NT2/D1 (cell line): Measurements from ENCODE around the gene C6orf132.
"Not testable (repeated sequence)": the region's sequence is repeated elsewhere in the genome, so short reads cannot be mapped to it uniquely, and the experiment has no call there.

ENCODE experiments used
- DNase-seq: peaks from one replicate; pipeline ENCODE4 v3.0.0-alpha.2; 2011; ENCODE audit warnings: low read depth, low spot score
- H3K27me3 ChIP-seq: 2 replicates; pipeline ENCODE4 v1.6.0; 2011; ENCODE audit warnings: mild to moderate bottlenecking; ENCODE audit not compliant: insufficient read length, insufficient read depth
- H3K36me3 ChIP-seq: 2 replicates; pipeline ENCODE4 v1.6.1; 2011; ENCODE audit warnings: mild to moderate bottlenecking, low read length, mixed read lengths; ENCODE audit not compliant: insufficient read depth, insufficient read length
- H3K4me1 ChIP-seq: 2 replicates; pipeline ENCODE4 v1.5.1; 2011; ENCODE audit not compliant: insufficient read depth, insufficient read length
- H3K4me3 ChIP-seq: 2 replicates; pipeline ENCODE4 v1.5.1; 2011; ENCODE audit warnings: low read depth; ENCODE audit not compliant: insufficient read length
- H3K9ac ChIP-seq: 2 replicates; pipeline ENCODE4 v1.6.0; 2011; ENCODE audit warnings: low read depth; ENCODE audit not compliant: insufficient read length
- H3K9me3 ChIP-seq: 2 replicates; pipeline ENCODE4 v1.5.1; 2011; ENCODE audit warnings: mild to moderate bottlenecking, low read length; ENCODE audit not compliant: insufficient read depth
- SUZ12 ChIP-seq: IDR thresholded peaks from 2 replicates; pipeline ENCODE4 v1.6.1; 2011; ENCODE audit not compliant: insufficient read length, insufficient read depth; ENCODE audit errors: extremely low read depth
- YY1 ChIP-seq: IDR thresholded peaks from 2 replicates; pipeline ENCODE4 v1.6.1; 2011; ENCODE audit not compliant: insufficient read length, insufficient read depth
- ZNF274 ChIP-seq: IDR thresholded peaks from 2 replicates; pipeline ENCODE4 v1.6.1; 2011; ENCODE audit warnings: mild to moderate bottlenecking, low read depth, low read length

Gene C6orf132

DNA sequence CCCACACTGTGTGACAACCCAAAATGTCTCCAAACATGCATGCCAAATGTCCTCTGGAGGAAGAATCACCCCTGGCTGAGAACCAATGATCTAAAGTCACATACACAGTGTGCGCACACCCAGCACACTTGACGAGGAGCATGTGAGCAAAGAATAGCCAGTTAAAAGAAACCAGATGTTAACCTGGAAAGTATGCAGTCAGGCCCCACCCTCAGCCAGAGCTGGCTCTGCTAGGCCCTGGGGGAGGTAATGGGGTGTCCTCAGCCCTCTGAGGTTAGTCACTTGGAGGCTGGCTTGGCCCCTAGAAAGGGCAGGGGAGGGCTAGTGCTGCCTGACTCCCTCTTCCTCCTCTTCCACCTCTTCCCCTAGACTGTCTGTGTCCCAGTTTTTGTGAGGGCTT is 15.6 kb upstream of the C6orf132 start:
- no peak for DNase-seq
- Histone ChIP-seq H3K4me1 (peaks cover 7% of the 10 kb centered on the region), H3K4me3 (no peak overlapping the region), H3K9ac (no peak overlapping the region), H3K27me3 (peaks cover 3% of the 10 kb centered on the region), H3K9me3 (no peaks in the 10 kb centered on the region), H3K36me3 (no peaks in the 10 kb centered on the region)
- TF ChIP-seq YY1 (no peak), ZNF274 (no peak)

DNA sequence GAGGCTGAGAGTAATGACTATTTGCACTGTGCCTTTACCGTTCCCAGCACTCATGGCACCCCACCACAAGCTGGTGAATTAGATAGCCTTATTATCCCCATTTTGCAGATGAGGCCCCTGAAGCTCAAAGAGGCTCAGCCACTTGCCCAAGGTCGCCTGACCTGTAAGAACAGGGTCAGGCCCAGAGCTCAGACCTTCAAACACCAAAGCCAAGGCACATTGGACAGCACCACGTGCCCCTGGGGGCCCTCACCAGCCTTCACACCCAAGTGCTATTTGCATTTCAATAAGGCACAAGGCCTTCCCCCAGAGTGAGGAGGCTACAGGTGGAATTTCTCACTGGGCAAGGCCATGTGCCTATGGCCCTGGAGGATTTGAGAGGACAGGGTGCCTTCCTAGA is 14.2 kb upstream of the C6orf132 start:
- H3K27me3 ChIP-seq = peaks cover 3% of the 10 kb centered on the region
- H3K36me3 ChIP-seq = no peaks in the 10 kb centered on the region
- DNase-seq = no peak
- H3K4me3 ChIP-seq = no peak overlapping the region
- no peak for TF ChIP-seq SUZ12
- TF ChIP-seq ZNF274 = no peak
- no peak for TF ChIP-seq YY1
- no peaks in the 10 kb centered on the region for H3K9me3 ChIP-seq
- no peak overlapping the region for H3K9ac ChIP-seq
- H3K4me1 ChIP-seq = peaks cover 6% of the 10 kb centered on the region

DNA sequence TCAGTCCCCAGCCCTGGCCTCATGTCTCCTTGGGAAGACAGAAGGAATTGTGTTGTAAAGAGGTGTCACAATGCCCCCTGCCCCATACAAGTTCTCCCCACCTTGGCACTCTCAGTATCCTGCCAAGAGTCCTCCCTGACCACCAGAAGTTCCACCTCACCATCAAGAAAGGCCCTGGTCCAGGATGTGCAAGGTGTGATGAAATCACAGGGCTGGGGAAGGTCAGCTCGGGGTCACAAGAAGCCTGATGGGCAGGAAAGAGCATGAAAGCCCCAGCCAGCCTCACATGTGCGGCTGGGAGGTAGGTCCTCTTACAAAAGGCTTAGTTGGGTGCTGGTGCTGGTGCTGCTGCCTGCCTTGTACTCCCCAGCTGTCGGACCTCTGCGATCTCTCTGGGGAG is 12.9 kb upstream of the C6orf132 start:
- no peak overlapping the region for H3K4me3 ChIP-seq
- H3K36me3 ChIP-seq = no peaks in the 10 kb centered on the region
- DNase-seq = no peak
- peaks cover 6% of the 10 kb centered on the region for H3K4me1 ChIP-seq
- no peak overlapping the region for H3K9ac ChIP-seq
- no peak for TF ChIP-seq ZNF274
- no peak for TF ChIP-seq YY1
- no peak for TF ChIP-seq SUZ12
- no peaks in the 10 kb centered on the region for H3K9me3 ChIP-seq
- peaks cover 3% of the 10 kb centered on the region for H3K27me3 ChIP-seq

DNA sequence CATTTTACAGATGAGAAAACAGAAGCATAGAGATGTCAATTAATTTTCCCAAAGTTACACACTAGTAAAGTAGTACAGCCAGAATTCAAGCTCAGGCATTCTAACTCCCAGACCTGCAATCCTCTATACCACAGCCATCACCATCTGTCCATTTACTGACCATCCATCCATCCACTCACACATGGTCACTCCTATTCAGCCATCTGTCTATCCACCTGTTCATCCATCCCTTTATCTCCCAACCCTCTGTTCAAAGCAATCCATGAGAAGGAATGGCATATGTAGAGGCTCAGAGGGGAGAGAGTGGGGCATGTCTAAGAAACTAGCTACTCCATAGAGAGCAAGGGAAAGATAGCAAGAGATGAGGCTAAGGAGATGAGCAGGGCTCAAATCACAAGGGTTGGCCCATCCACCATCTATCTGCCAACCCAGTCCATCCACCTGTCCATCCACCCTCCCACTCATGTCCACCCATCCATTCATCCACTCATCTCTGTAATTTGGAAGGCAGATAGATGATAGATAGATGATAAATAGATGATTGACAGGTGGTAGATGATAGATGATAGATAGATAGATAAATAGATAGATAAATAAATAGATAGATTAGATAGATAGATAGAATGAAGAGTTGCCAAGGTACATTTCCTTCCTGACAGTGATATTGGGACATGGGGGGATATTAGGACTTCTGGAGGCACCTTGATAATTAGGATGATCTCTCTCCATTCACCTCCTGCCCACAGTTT is 12.2 kb upstream of the C6orf132 start:
- no peak overlapping the region for H3K4me3 ChIP-seq
- no peaks in the 10 kb centered on the region for H3K36me3 ChIP-seq
- peaks cover 6% of the 10 kb centered on the region for H3K4me1 ChIP-seq
- DNase-seq = no peak
- TF ChIP-seq SUZ12 = no peak
- no peak for TF ChIP-seq YY1
- TF ChIP-seq ZNF274 = no peak
- no peak overlapping the region for H3K9ac ChIP-seq
- no peaks in the 10 kb centered on the region for H3K9me3 ChIP-seq
- H3K27me3 ChIP-seq = peaks cover 3% of the 10 kb centered on the region

DNA sequence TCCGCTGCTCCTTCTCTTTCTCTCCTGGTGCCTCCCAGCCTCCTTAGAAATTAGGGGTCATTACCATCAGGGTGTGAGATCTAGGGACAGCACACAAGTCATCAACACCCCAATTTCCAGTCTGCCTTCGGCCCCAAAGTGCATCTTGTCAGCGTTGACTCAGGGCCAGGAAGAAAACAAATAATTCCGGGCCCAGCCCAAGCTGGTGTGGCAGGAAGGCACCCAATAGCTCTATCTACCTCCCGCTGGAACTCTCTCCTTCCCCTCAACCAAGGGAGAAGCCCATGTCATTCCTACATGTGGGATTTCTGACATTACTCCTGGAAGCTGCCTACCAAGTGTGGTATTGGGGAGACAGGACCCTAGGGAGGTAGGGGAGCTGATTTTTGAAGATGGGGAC is 11.5 kb upstream of the C6orf132 start:
- Histone ChIP-seq H3K36me3 (no peaks in the 10 kb centered on the region), H3K4me1 (peaks cover 6% of the 10 kb centered on the region), H3K9ac (no peak overlapping the region), H3K9me3 (no peaks in the 10 kb centered on the region), H3K27me3 (peaks cover 3% of the 10 kb centered on the region), H3K4me3 (no peak overlapping the region)
- DNase-seq = no peak
- TF ChIP-seq YY1 = no peak
- TF ChIP-seq SUZ12 = no peak
- TF ChIP-seq ZNF274 = no peak

DNA sequence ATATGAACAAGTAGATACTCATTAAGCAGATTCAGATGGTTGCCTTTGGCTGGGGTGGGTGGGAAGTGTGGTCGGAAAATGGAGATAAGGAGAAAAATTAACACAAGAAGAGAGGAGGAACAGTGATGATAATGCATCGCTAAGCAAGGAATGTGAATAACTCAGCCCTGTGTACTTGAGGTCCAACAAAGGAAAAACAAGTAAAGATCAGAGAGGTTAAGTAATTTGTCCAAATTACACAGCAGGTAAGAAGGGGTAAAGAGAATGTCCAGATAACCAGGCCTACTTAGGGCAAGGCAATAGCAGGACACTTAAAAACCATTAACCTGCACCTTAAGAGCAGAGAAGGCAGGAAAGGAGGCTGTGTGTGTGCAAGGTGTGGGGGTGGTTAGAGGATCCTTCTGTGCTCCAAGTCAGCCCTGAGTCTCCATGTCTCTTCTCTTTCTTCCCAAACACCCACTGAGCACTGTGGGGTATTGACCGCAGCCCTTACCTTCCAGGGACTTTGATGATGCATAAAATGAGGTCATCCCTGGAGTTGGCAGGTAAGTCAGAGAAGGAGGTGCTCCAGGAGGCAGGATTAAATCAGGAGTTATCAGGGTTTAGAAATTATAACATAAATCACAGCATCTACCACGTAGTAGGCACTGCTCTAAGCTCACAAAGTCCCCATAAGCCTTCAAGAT is 10.3 kb upstream of the C6orf132 start:
- not testable (repeated sequence) for H3K27me3 ChIP-seq, H3K9me3 ChIP-seq, DNase-seq, H3K9ac ChIP-seq, H3K4me3 ChIP-seq, H3K4me1 ChIP-seq, H3K36me3 ChIP-seq

DNA sequence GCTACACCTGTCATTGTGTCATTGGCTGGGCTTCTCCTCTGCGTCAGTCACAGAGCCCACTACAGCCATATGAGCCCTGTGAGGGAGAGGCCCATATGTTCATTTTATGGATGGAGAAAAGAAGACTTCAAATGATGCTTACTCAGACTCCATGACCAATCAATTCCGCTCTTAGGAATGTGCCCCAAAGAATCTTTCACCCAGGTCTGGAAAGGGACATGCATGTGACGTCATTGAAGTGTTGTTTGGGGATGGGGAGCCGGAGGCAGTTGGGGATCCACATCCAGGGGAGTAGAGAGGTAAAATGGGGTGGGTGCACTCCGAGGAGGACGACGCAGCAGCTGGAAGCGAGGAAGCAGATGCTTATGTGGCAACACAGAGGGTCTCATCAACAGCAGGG is 9.6 kb upstream of the C6orf132 start:
- no peak overlapping the region for H3K9ac ChIP-seq
- H3K4me3 ChIP-seq = no peak overlapping the region
- H3K9me3 ChIP-seq = no peaks in the 10 kb centered on the region
- no peaks in the 10 kb centered on the region for H3K36me3 ChIP-seq
- peaks cover 6% of the 10 kb centered on the region for H3K4me1 ChIP-seq
- H3K27me3 ChIP-seq = peaks cover 3% of the 10 kb centered on the region
- DNase-seq = no peak
- no peak for TF ChIP-seq SUZ12
- no peak for TF ChIP-seq ZNF274
- TF ChIP-seq YY1 = no peak
